ENCODE data around the gene TCEAL9. TPM values are rescaled to one million over a fixed set of nuclear protein-coding genes. Genes with fewer than 3 reads are reported as not detected.

TCEAL9 gene
- total and polyA plus RNA-seq, 4 donors = 7.7 to 22.8 (median 13.3) TPM

DNA sequence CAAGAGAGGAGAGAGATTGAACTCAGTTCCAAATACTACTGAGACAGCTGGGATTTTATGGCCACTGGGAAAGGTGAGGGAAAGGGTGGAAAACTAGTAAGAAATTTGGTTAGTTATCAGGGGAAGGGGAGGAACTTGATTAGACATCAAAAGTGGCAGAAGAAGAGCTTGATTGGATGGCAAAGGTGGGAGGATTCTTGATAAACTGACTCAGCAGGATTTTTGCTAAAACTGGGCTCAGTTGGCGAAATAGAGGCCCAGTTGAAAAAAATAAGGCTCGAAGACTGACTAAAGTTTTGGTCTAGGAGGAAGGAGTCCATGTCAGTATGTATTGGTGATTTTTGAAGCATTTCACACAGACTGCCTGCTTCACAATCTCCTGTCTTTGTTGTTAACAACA lies 30.0 kb downstream of the TCEAL9 start:
- no peak for DNase-seq (ENCODE audit: low spot score)
- Histone ChIP-seq H3K36me3 (ENCODE audit: control insufficient read depth in 4 of 4, insufficient read depth in 3 of 4, low read depth in 1 of 4, low read length in 3 of 4) (no peaks in the 10 kb centered on the region), H3K9ac (ENCODE audit: low read depth in 1 of 2, low read length in 2 of 2) (no peak overlapping the region), H3K9me3 (ENCODE audit: control insufficient read depth in 4 of 4, low read length in 3 of 4) (no peaks in the 10 kb centered on the region), H3K27ac (ENCODE audit: low read depth in 1 of 2, low read length in 2 of 2) (no peak overlapping the region), H3K4me1 (ENCODE audit: control insufficient read depth in 4 of 4, insufficient read depth in 4 of 4, low read length in 3 of 4) (no peaks in the 10 kb centered on the region), H3K4me3 (ENCODE audit: low read depth in 1 of 3, low read length in 3 of 3) (no peak overlapping the region), H3K27me3 (ENCODE audit: control insufficient read depth in 4 of 4, insufficient read depth in 4 of 4, low read length in 3 of 4) (peaks cover 0 to 5% (median 0%) of the 10 kb centered on the region in 4 donors)
- 89% methylated on average over 2 of the region's 2 CpGs for whole genome bisulfite sequencing
- TF ChIP-seq NR2F2 (IDR thresholded peaks at IDR 0.05) (no peak), EGR1 (IDR thresholded peaks at IDR 0.05; ENCODE audit: low read depth in 2 of 2) (no peak), JUND (IDR thresholded peaks at IDR 0.05) (no peak), GABPA (IDR thresholded peaks at IDR 0.05 in 1 of 2, conservative IDR thresholded peaks at IDR 0.05 in 1 of 2) (no peak), SP1 (IDR thresholded peaks at IDR 0.05) (no peak), RXRA (IDR thresholded peaks at IDR 0.05) (no peak), RAD21 (IDR thresholded peaks at IDR 0.05) (no peak), HNF4A (conservative IDR thresholded peaks at IDR 0.05) (no peak), HNF4G (IDR thresholded peaks at IDR 0.05) (no peak), FOXA2 (IDR thresholded peaks at IDR 0.05) (no peak), TAF1 (conservative IDR thresholded peaks at IDR 0.05) (no peak), FOXA1 (IDR thresholded peaks at IDR 0.05) (no peak), YY1 (IDR thresholded peaks at IDR 0.05) (no peak)
- TF ChIP-seq, protein P1, sequence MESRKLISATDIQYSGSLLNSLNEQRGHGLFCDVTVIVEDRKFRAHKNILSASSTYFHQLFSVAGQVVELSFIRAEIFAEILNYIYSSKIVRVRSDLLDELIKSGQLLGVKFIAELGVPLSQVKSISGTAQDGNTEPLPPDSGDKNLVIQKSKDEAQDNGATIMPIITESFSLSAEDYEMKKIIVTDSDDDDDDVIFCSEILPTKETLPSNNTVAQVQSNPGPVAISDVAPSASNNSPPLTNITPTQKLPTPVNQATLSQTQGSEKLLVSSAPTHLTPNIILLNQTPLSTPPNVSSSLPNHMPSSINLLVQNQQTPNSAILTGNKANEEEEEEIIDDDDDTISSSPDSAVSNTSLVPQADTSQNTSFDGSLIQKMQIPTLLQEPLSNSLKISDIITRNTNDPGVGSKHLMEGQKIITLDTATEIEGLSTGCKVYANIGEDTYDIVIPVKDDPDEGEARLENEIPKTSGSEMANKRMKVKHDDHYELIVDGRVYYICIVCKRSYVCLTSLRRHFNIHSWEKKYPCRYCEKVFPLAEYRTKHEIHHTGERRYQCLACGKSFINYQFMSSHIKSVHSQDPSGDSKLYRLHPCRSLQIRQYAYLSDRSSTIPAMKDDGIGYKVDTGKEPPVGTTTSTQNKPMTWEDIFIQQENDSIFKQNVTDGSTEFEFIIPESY (IDR thresholded peaks at IDR 0.05) = no peak
- TF ChIP-seq, protein P2, sequence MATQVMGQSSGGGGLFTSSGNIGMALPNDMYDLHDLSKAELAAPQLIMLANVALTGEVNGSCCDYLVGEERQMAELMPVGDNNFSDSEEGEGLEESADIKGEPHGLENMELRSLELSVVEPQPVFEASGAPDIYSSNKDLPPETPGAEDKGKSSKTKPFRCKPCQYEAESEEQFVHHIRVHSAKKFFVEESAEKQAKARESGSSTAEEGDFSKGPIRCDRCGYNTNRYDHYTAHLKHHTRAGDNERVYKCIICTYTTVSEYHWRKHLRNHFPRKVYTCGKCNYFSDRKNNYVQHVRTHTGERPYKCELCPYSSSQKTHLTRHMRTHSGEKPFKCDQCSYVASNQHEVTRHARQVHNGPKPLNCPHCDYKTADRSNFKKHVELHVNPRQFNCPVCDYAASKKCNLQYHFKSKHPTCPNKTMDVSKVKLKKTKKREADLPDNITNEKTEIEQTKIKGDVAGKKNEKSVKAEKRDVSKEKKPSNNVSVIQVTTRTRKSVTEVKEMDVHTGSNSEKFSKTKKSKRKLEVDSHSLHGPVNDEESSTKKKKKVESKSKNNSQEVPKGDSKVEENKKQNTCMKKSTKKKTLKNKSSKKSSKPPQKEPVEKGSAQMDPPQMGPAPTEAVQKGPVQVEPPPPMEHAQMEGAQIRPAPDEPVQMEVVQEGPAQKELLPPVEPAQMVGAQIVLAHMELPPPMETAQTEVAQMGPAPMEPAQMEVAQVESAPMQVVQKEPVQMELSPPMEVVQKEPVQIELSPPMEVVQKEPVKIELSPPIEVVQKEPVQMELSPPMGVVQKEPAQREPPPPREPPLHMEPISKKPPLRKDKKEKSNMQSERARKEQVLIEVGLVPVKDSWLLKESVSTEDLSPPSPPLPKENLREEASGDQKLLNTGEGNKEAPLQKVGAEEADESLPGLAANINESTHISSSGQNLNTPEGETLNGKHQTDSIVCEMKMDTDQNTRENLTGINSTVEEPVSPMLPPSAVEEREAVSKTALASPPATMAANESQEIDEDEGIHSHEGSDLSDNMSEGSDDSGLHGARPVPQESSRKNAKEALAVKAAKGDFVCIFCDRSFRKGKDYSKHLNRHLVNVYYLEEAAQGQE (IDR thresholded peaks at IDR 0.05) = no peak
- TF ChIP-seq, protein P3, sequence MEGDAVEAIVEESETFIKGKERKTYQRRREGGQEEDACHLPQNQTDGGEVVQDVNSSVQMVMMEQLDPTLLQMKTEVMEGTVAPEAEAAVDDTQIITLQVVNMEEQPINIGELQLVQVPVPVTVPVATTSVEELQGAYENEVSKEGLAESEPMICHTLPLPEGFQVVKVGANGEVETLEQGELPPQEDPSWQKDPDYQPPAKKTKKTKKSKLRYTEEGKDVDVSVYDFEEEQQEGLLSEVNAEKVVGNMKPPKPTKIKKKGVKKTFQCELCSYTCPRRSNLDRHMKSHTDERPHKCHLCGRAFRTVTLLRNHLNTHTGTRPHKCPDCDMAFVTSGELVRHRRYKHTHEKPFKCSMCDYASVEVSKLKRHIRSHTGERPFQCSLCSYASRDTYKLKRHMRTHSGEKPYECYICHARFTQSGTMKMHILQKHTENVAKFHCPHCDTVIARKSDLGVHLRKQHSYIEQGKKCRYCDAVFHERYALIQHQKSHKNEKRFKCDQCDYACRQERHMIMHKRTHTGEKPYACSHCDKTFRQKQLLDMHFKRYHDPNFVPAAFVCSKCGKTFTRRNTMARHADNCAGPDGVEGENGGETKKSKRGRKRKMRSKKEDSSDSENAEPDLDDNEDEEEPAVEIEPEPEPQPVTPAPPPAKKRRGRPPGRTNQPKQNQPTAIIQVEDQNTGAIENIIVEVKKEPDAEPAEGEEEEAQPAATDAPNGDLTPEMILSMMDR (IDR thresholded peaks at IDR 0.05; ENCODE audit: low read depth, low read length, missing input control) = no peak
- TF ChIP-seq, protein P4, sequence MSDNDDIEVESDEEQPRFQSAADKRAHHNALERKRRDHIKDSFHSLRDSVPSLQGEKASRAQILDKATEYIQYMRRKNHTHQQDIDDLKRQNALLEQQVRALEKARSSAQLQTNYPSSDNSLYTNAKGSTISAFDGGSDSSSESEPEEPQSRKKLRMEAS (IDR thresholded peaks at IDR 0.05) = no peak
- TF ChIP-seq, protein P5, sequence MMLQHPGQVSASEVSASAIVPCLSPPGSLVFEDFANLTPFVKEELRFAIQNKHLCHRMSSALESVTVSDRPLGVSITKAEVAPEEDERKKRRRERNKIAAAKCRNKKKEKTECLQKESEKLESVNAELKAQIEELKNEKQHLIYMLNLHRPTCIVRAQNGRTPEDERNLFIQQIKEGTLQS (IDR thresholded peaks at IDR 0.05) = no peak

All from liver (tissue), 9 donors.